Tibial artery (tissue), 4 donors: ENCODE results near the gene OR8B3.
A peak's percentile ranks its signal among the peaks of the same experiment; 100 is the strongest.
"Not testable (repeated sequence)": the region's sequence is repeated elsewhere in the genome, so short reads cannot be mapped to it uniquely, and the experiment has no call there.

Experiments
- DNase-seq, 2 donors: peaks; one replicate each; pipeline ENCODE4 v3.0.0-alpha.2; 2019
- H3K27ac ChIP-seq, 2 donors: fragments of 200-600 bp; sonication (generic) in 1 of 2; 1 replicate in 1 of 2; 2 replicates in 1 of 2; pipeline ENCODE4 v1.5.1; 2018 to 2019; ENCODE audit warnings: mild to moderate bottlenecking in 1 of 2
- H3K27me3 ChIP-seq, 2 donors: fragments of 200-600 bp; sonication (generic) in 1 of 2; one replicate each; pipeline versions ENCODE4 v1.5.1 to v1.6.0; 2016 to 2019
- H3K36me3 ChIP-seq, 3 donors: fragments of 200-600 bp; sonication (generic) in 2 of 3; one replicate each; pipeline ENCODE4 v1.5.1; 2016 to 2019; ENCODE audit warnings: mild to moderate bottlenecking in 2 of 3
- H3K4me1 ChIP-seq, 4 donors: fragments of 200-600 bp; sonication (generic) in 2 of 4; 1 replicate in 3 of 4; 2 replicates in 1 of 4; pipeline ENCODE4 v1.5.1; 2016 to 2019
- H3K4me3 ChIP-seq, 2 donors: fragments of 200-600 bp; sonication (generic) in 1 of 2; 1 replicate in 1 of 2; 2 replicates in 1 of 2; pipeline ENCODE4 v1.5.1; 2018 to 2019; ENCODE audit warnings: mild to moderate bottlenecking in 2 of 2
- H3K9me3 ChIP-seq, 3 donors: fragments of 200-600 bp; sonication (generic) in 1 of 3; one replicate each; pipeline ENCODE4 v1.5.1; 2016 to 2019
- intact Hi-C: fragments of 100-400 bp; cut with DNase I; formaldehyde crosslinking; loops from one replicate; pipeline ENCODE4 v1.15.0; 2023; ENCODE audit warnings: low total_unique reads
- TF ChIP-seq, protein P1 (sequence below), 2 experiments: fragments of 200-600 bp in 1 of 2; fragments of 450-650 bp in 1 of 2; IDR thresholded peaks; one replicate each; pipeline ENCODE4 v1.5.1; 2017 to 2019; ENCODE audit warnings: antibody characterized with exemption in 2 of 2, mild to moderate bottlenecking in 1 of 2, moderate library complexity in 1 of 2

OR8B3 gene

DNA sequence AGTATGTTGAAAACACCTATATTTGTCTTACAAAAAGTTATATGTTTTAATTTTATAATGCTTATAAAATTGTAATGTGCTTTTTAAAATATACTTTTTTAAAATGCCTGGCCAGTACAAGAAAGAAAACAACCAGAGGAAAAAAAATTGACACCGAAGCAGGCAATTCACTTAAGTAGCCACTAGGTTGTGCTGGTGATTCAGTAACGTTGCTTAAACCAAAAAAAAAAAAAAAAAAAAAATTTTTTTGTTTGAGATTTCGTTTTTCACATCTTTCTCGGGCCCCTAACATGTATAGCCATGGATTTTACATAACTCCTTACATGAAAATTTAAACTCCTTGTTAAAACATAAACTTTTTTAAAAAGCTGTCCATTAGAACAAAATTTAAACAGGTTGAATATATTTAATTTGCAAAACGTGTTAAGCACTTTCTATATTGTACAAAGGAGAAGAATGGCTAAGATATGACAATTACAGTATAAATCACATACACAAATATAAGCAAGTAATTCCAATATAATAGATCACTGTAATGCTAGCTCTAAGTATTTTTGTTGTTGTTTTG lies 16.6 kb upstream of the OR8B3 start:
- Histone ChIP-seq H3K4me1 (no peaks in the 10 kb centered on the region), H3K4me3 (no peak overlapping the region), H3K27ac (no peak overlapping the region), H3K27me3 (peaks cover 0 to 4% of the 10 kb centered on the region in 2 donors), H3K9me3 (no peaks in the 10 kb centered on the region), H3K36me3 (no peaks in the 10 kb centered on the region)
- intact Hi-C loops: no loop called here
- TF ChIP-seq, protein P1, sequence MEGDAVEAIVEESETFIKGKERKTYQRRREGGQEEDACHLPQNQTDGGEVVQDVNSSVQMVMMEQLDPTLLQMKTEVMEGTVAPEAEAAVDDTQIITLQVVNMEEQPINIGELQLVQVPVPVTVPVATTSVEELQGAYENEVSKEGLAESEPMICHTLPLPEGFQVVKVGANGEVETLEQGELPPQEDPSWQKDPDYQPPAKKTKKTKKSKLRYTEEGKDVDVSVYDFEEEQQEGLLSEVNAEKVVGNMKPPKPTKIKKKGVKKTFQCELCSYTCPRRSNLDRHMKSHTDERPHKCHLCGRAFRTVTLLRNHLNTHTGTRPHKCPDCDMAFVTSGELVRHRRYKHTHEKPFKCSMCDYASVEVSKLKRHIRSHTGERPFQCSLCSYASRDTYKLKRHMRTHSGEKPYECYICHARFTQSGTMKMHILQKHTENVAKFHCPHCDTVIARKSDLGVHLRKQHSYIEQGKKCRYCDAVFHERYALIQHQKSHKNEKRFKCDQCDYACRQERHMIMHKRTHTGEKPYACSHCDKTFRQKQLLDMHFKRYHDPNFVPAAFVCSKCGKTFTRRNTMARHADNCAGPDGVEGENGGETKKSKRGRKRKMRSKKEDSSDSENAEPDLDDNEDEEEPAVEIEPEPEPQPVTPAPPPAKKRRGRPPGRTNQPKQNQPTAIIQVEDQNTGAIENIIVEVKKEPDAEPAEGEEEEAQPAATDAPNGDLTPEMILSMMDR (IDR thresholded peaks at IDR 0.05): peak in 1 of 2 experiments; percentile 50
- DNase-seq: no peak

DNA sequence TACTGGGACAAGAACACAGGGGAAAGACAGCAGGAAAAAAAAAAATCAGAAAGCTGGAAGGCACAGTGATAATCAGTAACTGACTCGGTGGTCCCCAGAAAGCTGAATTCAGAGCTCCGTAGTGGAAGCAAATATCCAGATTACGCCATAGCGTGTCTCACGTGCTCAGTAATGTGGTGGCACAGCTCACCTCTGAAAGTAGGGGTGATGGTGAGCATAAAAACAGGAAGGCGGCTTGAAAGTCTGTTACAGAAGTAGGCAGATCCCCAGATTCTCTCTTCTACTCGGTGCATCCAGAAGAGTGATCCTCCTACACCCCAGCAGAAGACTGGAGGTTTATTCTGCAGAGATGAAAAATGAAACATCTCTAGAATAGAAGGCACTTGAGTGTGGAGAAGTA lies 11.1 kb upstream of the OR8B3 start:
- Histone ChIP-seq H3K4me3 (no peak overlapping the region), H3K4me1 (no peaks in the 10 kb centered on the region), H3K27me3 (peaks cover 0 to 4% of the 10 kb centered on the region in 2 donors), H3K9me3 (no peaks in the 10 kb centered on the region), H3K36me3 (no peaks in the 10 kb centered on the region), H3K27ac (no peak overlapping the region)
- intact Hi-C loops: no loop called here
- TF ChIP-seq, protein P1 (IDR thresholded peaks at IDR 0.05): no peak
- DNase-seq: no peak

- H3K27ac ChIP-seq: no peak overlapping the region
- DNase-seq: no peak
- no peaks in the 10 kb centered on the region for H3K4me1 ChIP-seq
- TF ChIP-seq, protein P1 (IDR thresholded peaks at IDR 0.05): no peak
- H3K9me3 ChIP-seq: no peaks in the 10 kb centered on the region
- H3K4me3 ChIP-seq: no peak overlapping the region
- H3K36me3 ChIP-seq: no peaks in the 10 kb centered on the region
- intact Hi-C loops: no loop called here
- no peaks in the 10 kb centered on the region for H3K27me3 ChIP-seq
These were observed 6.8 kb upstream of the OR8B3 start for GRCh38 chr11:124405581-124405980.

- DNase-seq, H3K9me3 ChIP-seq, H3K27me3 ChIP-seq, H3K27ac ChIP-seq, H3K4me3 ChIP-seq, H3K36me3 ChIP-seq, intact Hi-C loops, H3K4me1 ChIP-seq: not testable (repeated sequence)
These were observed 4.4 kb upstream of the OR8B3 start for GRCh38 chr11:124403186-124403585.

DNA sequence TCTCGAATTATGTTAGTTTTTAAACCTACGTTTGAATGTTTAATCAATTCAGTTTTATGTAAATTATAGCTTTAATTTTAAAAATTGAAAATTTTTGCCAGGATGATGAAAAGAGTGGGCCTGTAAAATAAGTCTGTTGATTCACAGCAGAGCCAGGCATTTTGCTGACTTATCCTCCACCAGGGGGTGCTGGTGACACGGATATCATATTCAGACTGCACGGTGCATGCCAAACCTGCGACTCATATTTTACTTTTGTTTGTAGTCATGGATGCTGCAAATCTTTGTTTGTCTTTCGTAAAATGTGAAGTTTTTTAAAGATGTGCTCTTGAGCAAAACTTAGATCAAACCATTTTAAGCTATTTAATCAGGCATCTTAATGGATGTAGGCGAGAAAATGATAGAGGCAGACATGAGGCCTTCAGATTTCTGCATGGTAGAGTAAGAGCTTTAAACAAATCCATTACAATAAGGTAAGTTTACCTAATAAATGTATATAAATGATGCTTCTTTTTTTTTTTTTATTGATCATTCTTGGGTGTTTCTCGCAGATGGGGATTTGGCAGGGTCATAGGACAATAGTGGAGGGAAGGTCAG lies 3.6 kb upstream of the OR8B3 start:
- Histone ChIP-seq H3K4me1 (no peaks in the 10 kb centered on the region), H3K27ac (no peak overlapping the region), H3K9me3 (no peaks in the 10 kb centered on the region), H3K27me3 (no peaks in the 10 kb centered on the region), H3K4me3 (no peak overlapping the region), H3K36me3 (no peaks in the 10 kb centered on the region)
- intact Hi-C loops: no loop called here
- peak in 1 of 2 donors; percentile 61 for DNase-seq
- TF ChIP-seq, protein P1 (IDR thresholded peaks at IDR 0.05): peak; percentile 43 to 45

- intact Hi-C loops, H3K27me3 ChIP-seq: not testable (repeated sequence)
These were observed 2.0 kb downstream of the OR8B3 start for GRCh38 chr11:124396847-124397246.

More at GRCh38 chr11:124396847-124397246, 2.0 kb downstream of the OR8B3 start:
- H3K27ac ChIP-seq, H3K4me1 ChIP-seq, H3K36me3 ChIP-seq, H3K9me3 ChIP-seq, DNase-seq, H3K4me3 ChIP-seq: not testable (repeated sequence)
